ENCODE results near the gene ACTL8.

Gene ACTL8

DNA sequence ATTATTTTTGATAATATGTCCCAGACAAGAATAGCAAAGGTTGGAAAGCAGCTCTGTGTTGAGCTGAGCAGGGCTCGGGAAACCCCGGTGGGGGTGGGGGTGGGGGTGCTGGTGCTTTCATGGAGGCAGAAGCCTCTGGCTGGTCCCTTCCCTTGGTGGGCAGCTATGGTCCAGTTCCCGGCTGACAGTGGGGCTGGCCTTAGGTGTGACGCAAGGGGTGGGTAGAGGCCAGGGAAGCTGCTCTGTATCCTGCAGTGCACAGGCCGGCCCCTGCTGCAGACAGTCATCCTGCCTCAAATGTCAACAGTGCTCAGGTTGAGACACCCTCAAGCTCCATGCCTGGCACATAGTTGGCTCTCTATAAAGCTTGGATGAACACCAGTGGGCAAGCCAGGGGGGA, 8.9 kb downstream of the ACTL8 start:
- no peak overlapping the region for H3K4me3 ChIP-seq (ENCODE audit: low read depth, low read length)
- in situ Hi-C loops (cut with HindIII; ENCODE audit: low sequenced_read_pairs): no loop called here
- no peak for DNase-seq (ENCODE audit: low read depth)
- TF ChIP-seq, protein P1, sequence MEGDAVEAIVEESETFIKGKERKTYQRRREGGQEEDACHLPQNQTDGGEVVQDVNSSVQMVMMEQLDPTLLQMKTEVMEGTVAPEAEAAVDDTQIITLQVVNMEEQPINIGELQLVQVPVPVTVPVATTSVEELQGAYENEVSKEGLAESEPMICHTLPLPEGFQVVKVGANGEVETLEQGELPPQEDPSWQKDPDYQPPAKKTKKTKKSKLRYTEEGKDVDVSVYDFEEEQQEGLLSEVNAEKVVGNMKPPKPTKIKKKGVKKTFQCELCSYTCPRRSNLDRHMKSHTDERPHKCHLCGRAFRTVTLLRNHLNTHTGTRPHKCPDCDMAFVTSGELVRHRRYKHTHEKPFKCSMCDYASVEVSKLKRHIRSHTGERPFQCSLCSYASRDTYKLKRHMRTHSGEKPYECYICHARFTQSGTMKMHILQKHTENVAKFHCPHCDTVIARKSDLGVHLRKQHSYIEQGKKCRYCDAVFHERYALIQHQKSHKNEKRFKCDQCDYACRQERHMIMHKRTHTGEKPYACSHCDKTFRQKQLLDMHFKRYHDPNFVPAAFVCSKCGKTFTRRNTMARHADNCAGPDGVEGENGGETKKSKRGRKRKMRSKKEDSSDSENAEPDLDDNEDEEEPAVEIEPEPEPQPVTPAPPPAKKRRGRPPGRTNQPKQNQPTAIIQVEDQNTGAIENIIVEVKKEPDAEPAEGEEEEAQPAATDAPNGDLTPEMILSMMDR (IDR thresholded peaks at IDR 0.05; ENCODE audit: low read depth, low read length, missing control alignments): no peak

GRCh38 chr1:17764591-17764990, 9.5 kb downstream of the ACTL8 start:
- TF ChIP-seq, protein P1 (IDR thresholded peaks at IDR 0.05; ENCODE audit: low read depth, low read length, missing control alignments): no peak
- in situ Hi-C loops (cut with HindIII; ENCODE audit: low sequenced_read_pairs): no loop called here
- no peak for DNase-seq (ENCODE audit: low read depth)
- no peak overlapping the region for H3K4me3 ChIP-seq (ENCODE audit: low read depth, low read length)

DNA sequence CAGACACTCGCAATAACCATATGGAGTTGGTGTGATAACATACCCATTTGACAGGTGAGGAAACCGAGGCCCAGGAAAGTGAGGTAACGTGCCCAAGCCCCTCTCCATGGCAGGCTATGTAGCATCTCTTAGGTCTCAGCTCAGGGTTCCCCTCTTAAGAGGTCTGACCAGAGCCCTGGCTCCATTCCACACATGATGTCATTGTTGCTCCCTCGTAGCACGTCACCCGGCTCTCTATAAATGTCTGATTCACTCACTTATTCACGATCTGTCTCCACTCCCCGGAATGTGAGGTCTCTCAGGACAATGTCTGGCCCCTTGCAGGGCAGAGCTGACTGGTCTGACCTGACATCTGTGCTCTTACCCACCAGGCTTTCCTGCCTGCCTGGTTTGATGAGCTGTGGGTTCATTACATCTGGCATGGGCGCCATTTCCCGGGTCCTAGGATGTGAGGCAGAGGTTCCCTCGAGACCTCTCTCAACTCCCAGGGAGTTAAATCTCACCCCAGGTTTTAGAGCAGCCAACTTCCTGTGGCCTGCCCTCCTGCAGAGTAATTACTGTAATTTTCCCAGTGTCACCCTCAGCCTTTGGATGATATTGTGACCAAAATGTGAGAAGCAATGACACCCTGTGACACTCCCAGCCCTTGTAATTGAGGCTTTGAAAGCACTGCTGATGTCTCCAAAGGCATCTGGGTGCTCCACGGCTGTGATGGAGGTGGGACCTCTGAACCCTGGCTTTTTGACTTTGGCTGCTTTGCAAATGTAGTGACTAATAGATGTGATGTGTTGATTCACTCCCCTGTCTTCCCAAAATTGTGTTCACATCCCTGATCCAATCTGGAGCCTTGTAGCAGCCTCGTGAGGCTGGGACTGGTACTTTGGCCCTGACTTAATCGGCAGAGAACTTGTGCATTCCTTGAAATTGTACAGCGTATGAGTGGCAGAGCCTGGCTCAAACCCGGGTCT, 10.6 kb downstream of the ACTL8 start:
- in situ Hi-C loops (cut with HindIII; ENCODE audit: low sequenced_read_pairs): no loop called here
- H3K4me3 ChIP-seq (ENCODE audit: low read depth, low read length): no peak overlapping the region
- peak; percentile 66 for DNase-seq (ENCODE audit: low read depth)
- TF ChIP-seq, protein P1 (IDR thresholded peaks at IDR 0.05; ENCODE audit: low read depth, low read length, missing control alignments): no peak

- DNase-seq (ENCODE audit: low read depth): peak; percentile 49
- no peak overlapping the region for H3K4me3 ChIP-seq (ENCODE audit: low read depth, low read length)
- TF ChIP-seq, protein P1 (IDR thresholded peaks at IDR 0.05; ENCODE audit: low read depth, low read length, missing control alignments): no peak
- in situ Hi-C loops (cut with HindIII; ENCODE audit: low sequenced_read_pairs): no loop called here
Measured at GRCh38 chr1:17768651-17769241, 13.6 kb downstream of the ACTL8 start.

DNA sequence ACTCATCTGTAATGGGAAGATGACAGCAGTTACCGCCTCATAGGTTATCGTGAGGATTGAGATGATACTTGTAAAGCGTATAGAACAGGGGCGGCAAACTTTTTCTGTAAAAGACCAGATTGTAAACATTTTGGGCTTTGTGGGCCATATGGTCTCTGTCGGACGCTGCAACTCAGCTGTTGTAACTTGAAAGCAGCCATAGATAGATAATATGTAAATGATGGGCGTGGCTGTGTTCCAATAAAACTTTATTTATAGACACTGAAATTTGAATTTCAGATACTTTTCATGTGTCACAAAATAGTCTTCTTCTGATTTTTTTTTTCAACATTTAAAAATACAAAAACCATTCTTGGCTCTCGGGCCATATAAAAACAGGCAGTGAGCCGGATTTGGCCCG, 15.8 kb downstream of the ACTL8 start:
- in situ Hi-C loops (cut with HindIII; ENCODE audit: low sequenced_read_pairs): no loop called here
- no peak for DNase-seq (ENCODE audit: low read depth)
- H3K4me3 ChIP-seq (ENCODE audit: low read depth, low read length): no peak overlapping the region
- TF ChIP-seq, protein P1 (IDR thresholded peaks at IDR 0.05; ENCODE audit: low read depth, low read length, missing control alignments): no peak

- in situ Hi-C loops (cut with HindIII; ENCODE audit: low sequenced_read_pairs): no loop called here
- H3K4me3 ChIP-seq (ENCODE audit: low read depth, low read length): no peak overlapping the region
- TF ChIP-seq, protein P1 (IDR thresholded peaks at IDR 0.05; ENCODE audit: low read depth, low read length, missing control alignments): no peak
- DNase-seq (ENCODE audit: low read depth): no peak
Measured at GRCh38 chr1:17772615-17773212, 17.6 kb downstream of the ACTL8 start.

All from astrocyte of the cerebellum (primary cell).